Measurements from ENCODE around the gene RNPEP. TPM values are rescaled to one million over a fixed set of nuclear protein-coding genes. Genes with fewer than 3 reads are reported as not detected.

RNPEP gene, protein sequence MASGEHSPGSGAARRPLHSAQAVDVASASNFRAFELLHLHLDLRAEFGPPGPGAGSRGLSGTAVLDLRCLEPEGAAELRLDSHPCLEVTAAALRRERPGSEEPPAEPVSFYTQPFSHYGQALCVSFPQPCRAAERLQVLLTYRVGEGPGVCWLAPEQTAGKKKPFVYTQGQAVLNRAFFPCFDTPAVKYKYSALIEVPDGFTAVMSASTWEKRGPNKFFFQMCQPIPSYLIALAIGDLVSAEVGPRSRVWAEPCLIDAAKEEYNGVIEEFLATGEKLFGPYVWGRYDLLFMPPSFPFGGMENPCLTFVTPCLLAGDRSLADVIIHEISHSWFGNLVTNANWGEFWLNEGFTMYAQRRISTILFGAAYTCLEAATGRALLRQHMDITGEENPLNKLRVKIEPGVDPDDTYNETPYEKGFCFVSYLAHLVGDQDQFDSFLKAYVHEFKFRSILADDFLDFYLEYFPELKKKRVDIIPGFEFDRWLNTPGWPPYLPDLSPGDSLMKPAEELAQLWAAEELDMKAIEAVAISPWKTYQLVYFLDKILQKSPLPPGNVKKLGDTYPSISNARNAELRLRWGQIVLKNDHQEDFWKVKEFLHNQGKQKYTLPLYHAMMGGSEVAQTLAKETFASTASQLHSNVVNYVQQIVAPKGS
- total RNA-seq, result 81.7 and 89.0 TPM in 2 replicates

DNA sequence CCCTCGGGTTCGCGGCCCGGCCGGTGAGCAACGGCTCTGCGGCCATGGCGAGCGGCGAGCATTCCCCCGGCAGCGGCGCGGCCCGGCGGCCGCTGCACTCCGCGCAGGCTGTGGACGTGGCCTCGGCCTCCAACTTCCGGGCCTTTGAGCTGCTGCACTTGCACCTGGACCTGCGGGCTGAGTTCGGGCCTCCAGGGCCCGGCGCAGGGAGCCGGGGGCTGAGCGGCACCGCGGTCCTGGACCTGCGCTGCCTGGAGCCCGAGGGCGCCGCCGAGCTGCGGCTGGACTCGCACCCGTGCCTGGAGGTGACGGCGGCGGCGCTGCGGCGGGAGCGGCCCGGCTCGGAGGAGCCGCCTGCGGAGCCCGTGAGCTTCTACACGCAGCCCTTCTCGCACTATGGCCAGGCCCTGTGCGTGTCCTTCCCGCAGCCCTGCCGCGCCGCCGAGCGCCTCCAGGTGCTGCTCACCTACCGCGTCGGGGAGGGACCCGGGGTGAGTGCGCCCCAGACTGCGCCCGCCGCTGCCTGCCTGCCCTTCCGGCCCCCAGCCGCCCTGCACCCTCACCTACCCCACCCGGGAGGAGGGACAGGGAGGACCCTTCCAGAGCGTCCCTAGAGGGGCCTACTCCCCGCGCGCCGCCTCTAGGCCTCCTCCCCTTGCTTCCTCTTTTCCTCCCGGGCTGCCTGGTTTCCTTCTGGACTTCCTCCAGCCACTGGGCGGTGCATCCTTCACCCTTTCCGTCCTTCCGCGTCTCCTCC, at the start of gene RNPEP:
TSS of gene RNPEP (plus strand) at position 26 of the 757 bp plus-strand sequence. CDS start at position 45, 19 bp downstream.

DNA sequence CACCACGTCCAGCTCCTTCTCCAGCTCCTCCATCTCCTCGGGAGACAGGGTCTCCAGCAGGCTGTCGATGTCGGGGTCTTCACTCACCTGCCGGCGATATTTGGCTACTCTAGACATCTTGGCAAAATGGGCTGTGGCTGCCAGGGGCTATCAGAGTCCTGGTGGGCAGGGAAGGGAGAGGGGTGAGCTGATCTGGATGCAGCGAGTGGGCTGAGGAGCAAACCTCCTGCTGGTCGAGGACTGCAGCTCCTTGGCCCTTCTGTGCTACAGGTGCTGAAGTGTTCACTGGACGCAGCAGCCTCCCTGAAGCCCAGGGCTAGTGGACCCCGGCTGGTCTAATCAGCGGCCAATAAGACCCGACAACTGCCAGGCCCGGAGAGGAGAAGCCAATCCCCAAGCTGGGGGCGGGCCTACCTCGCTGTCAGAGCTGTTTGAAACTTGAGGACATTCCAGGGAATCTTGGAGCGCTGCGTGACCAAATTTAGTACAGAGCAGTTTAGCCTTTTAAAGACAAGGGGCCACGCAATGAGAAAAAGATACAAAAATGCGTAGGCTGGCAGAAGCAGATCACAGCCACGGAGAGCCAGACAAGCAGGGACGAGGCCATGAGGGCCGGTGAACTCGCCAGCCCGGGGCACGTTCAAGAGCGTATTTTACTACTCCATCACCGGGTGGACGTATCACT, 36.1 kb upstream of the RNPEP start, which contains the start of gene LMOD1:
TSS of gene LMOD1 (minus strand) at position 325 of the 685 bp plus-strand sequence. CDS start at position 117, 208 bp downstream.

DNA sequence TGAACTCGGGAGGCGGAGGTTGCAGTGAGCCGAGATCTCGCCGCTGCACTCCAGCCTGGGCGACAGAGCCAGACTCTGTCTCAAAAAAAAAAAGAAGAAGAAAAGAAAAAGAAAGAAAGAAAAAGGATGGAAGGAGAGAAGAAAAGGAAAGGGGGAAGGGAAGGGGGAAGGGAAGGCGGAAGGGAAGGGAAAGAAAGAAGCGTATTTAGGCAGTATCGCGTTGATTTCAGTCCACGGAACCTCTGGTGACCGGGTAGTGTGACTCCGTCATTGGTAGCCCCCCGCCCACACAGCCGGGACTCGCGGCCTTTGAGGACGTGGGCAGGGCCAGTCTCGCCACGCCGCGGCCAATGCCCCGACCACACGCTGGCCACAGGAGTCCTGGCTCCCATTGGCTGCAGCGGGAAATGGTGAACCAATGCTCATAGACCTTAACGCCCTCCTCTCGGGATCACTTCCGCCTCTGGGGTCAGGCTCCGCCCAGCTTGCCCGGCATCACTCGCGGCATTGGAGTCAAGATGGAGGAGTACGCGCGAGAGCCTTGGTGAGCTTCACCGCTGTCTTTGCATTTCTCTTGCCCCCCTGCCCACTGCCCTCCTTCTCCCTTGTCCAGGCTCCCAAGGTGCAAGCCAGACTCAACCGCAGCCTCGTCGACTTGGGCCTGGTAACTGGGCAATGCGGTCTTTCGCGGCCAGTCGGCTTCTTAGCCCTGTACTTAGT, 27.3 kb upstream of the RNPEP start, which contains the start of gene TIMM17A:
TSS of gene TIMM17A (plus strand) at position 495 of the 720 bp plus-strand sequence. CDS start at position 519, 24 bp downstream.

DNA sequence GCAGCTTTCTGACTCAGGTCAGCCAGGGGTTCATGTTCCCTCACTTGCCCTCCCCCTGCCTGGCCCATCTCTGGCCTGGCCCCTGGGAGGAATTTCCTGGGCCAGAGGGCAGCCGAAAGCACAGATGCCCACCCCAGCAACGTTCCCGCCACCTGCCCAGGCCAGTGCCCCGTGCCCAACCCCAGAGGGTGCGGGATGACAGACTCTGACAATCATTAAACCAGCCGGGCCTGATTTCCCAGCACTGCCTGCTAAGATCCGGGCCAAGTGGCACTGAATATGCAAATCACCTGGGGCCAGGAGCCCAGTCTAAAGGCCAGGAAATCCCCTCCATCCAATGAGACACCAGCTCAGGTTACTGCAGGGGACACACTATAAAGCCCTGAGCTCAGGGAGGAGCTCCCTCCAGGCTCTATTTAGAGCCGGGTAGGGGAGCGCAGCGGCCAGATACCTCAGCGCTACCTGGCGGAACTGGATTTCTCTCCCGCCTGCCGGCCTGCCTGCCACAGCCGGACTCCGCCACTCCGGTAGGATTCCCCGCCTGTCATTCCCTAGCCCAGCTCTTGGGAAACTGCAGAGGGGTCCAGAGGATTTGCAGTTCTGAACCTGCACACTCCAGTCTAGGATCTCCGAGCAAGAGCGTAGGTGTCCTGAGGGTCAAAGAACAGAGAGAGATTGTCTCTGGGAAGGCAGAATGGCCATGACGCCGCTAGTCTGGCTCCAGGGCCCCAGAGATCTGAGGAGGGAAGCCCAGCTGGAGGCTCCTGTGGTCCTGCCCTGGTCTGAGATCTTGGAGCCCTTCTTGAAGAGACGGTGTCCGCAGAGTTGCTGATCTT, 27.9 kb downstream of the RNPEP start, which contains the start of gene ELF3:
TSS of gene ELF3 (plus strand) at position 408 of the 836 bp plus-strand sequence. CDS start 550 bp downstream, outside the sequence.

Other genes with a start within 250 kb of the RNPEP start
- 17.8 and 22.3 TPM in 2 replicates for gene IPO9, start 153.5 kb upstream of the RNPEP start, total RNA-seq
- 15.1 and 23.2 TPM in 2 replicates for gene SHISA4, start 93.8 kb upstream of the RNPEP start, total RNA-seq
- 10.1 and 27.0 TPM in 2 replicates for gene LMOD1, start 36.1 kb upstream of the RNPEP start, total RNA-seq
- gene TIMM17A, start 27.1 kb upstream of the RNPEP start, total RNA-seq, result 82.5 and 85.8 TPM in 2 replicates
- gene ELF3, start 27.9 kb downstream of the RNPEP start, total RNA-seq, result 2.3 and 8.0 TPM in 2 replicates
- 0.05 and 0.30 TPM in 2 replicates for gene GPR37L1, start 140.3 kb downstream of the RNPEP start, total RNA-seq
- gene ARL8A, start 162.1 kb downstream of the RNPEP start, total RNA-seq, result 28.5 and 30.3 TPM in 2 replicates
- not detected in 2 replicates for gene PTPN7, start 178.0 kb downstream of the RNPEP start, total RNA-seq
- gene LGR6, start 211.2 kb downstream of the RNPEP start, total RNA-seq, result not detected in 2 replicates